Colonic mucosa (tissue), 4 donors: ENCODE measurements around the gene PRRT2. TPM values are rescaled to one million over a fixed set of nuclear protein-coding genes. Genes with fewer than 3 reads are reported as not detected.
A peak's percentile ranks its signal among the peaks of the same experiment; 100 is the strongest.
"Not testable (repeated sequence)": the region's sequence is repeated elsewhere in the genome, so short reads cannot be mapped to it uniquely, and the experiment has no call there.

Experiments used
- DNase-seq: peaks from one replicate; pipeline ENCODE4 v3.0.0-alpha.2; 2020
- H3K27ac ChIP-seq: fragments of 200-600 bp; one replicate; pipeline ENCODE4 v1.8.0; 2021
- H3K27me3 ChIP-seq: fragments of 200-600 bp; one replicate; pipeline ENCODE4 v1.8.0; 2021
- H3K36me3 ChIP-seq: fragments of 200-600 bp; one replicate; pipeline ENCODE4 v1.8.0; 2021
- H3K4me1 ChIP-seq: fragments of 200-600 bp; one replicate; pipeline ENCODE4 v1.8.0; 2021; ENCODE audit warnings: mild to moderate bottlenecking
- H3K4me3 ChIP-seq: fragments of 200-600 bp; one replicate; pipeline ENCODE4 v1.8.0; 2021
- H3K9ac ChIP-seq, 2 donors: one replicate each; pipeline ENCODE4 v1.7.0; 2013; ENCODE audit warnings: control low read depth in 2 of 2, low read depth in 2 of 2, low read length in 2 of 2
- H3K9me3 ChIP-seq: fragments of 200-600 bp; one replicate; pipeline ENCODE4 v1.8.0; 2021
- CTCF ChIP-seq: fragments of 200-600 bp; IDR thresholded peaks from one replicate; pipeline ENCODE4 v1.8.0; 2022; ENCODE audit warnings: antibody characterized with exemption, mild to moderate bottlenecking
- intact Hi-C: fragments of 100-400 bp; cut with DNase I; formaldehyde crosslinking; loops from one replicate; pipeline ENCODE4 v1.14.1; 2022
- total RNA-seq, 2 donors: library from RNA; stranded (reverse); fragmentation: NEBNext Ultra II Directional in 1 of 2; extraction: Animal tissue kit (Norgen Biotek cat#: 25700) in 1 of 2; gene quantifications; one replicate each; pipeline ENCODE4 v1.2.1, GENCODE V29; 2021
- donor health status: healthy.
- donor health status: DM: no; HTN: no; CAD: no.
- donor health status: DM: no; HTN: no; CAD: no.

Gene PRRT2
- total RNA-seq, 2 donors from 2014 or later: 1.4 to 1.7 TPM

GRCh38 chr16:29777576-29778350 is 34.2 kb upstream of the PRRT2 start, which contains the start of gene ZG16:
ZG16 (plus strand) TSS chr16:29778256; CDS start chr16:29779267, 1,011 bp downstream.
- Histone ChIP-seq H3K36me3 (no peaks in the 10 kb centered on the region), H3K27ac (peak within 1 kb of the TSS; percentile 33), H3K4me3 (no peak within 1 kb of the TSS), H3K9ac (no peak within 1 kb of the TSS), H3K4me1 (no peaks in the 10 kb centered on the region), H3K9me3 (no peaks in the 10 kb centered on the region), H3K27me3 (no peaks in the 10 kb centered on the region)
- no peak for TF ChIP-seq CTCF
- no peak for DNase-seq
- intact Hi-C loops: no loop called here

DNA sequence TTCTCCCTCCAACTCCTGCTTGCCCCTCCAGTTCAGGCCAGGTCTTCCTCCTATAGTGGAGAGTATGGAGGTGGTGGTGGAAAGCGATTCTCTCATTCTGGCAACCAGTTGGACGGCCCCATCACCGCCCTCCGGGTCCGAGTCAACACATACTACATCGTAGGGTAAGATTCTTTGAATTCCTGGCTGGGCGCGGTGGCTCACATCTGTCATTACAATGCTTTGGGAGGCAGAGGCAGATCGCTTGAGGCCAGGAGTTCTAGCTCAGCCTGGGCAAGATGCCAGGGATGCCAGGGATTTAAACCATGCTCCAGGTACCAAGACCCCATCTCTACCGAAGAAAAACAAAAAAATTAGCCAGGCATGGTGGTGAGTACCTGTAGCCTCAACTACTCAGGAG is 32.5 kb upstream of the PRRT2 start:
- intact Hi-C loops: no loop called here
- Histone ChIP-seq H3K27me3 (no peaks in the 10 kb centered on the region), H3K4me1 (no peaks in the 10 kb centered on the region), H3K9me3 (no peaks in the 10 kb centered on the region), H3K36me3 (no peaks in the 10 kb centered on the region), H3K9ac (no peak overlapping the region), H3K4me3 (no peak overlapping the region), H3K27ac (peak overlapping the region; percentile 33)
- no peak for TF ChIP-seq CTCF
- no peak for DNase-seq

- H3K4me1 ChIP-seq, H3K9ac ChIP-seq, H3K36me3 ChIP-seq, H3K9me3 ChIP-seq, H3K4me3 ChIP-seq, H3K27me3 ChIP-seq, DNase-seq, H3K27ac ChIP-seq, intact Hi-C loops: not testable (repeated sequence)
Observed at GRCh38 chr16:29783094-29783953, 28.7 kb upstream of the PRRT2 start.

GRCh38 chr16:29784157-29784556 is 27.8 kb upstream of the PRRT2 start:
- Histone ChIP-seq H3K27ac (no peak overlapping the region), H3K36me3 (no peaks in the 10 kb centered on the region), H3K4me1 (no peaks in the 10 kb centered on the region), H3K9me3 (no peaks in the 10 kb centered on the region), H3K4me3 (no peak overlapping the region), H3K9ac (no peak overlapping the region), H3K27me3 (no peaks in the 10 kb centered on the region)
- TF ChIP-seq CTCF: no peak
- intact Hi-C loops: no loop called here
- no peak for DNase-seq

- no peaks in the 10 kb centered on the region for H3K36me3 ChIP-seq
- H3K27me3 ChIP-seq: no peaks in the 10 kb centered on the region
- no peak overlapping the region for H3K4me3 ChIP-seq
- intact Hi-C loops: no loop called here
- DNase-seq: peak; percentile 59
- H3K4me1 ChIP-seq: no peaks in the 10 kb centered on the region
- no peak overlapping the region for H3K27ac ChIP-seq
- no peak overlapping the region for H3K9ac ChIP-seq
- peak; percentile 60 for TF ChIP-seq CTCF
- H3K9me3 ChIP-seq: no peaks in the 10 kb centered on the region
Observed at GRCh38 chr16:29784901-29785500, 27.0 kb upstream of the PRRT2 start.

DNA sequence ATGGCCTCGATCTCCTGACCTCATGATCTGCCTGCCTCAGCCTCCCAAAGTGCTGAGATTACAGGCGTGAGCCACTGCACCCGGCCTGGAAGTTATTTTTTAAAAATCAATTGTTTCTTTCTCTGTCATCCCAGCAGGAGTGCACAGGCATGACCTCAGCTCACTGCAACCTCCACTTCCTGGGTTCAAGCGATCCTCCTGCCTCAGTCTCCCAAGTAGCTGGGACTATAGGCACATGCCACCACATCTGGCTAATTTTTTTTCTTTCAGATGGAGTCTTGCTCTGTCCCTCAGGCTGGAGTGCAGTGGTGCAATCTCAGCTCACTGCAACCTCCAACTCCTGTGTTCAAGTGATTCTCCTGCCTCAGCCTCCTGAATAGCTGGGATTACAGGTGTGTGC is 24.8 kb upstream of the PRRT2 start:
- DNase-seq, H3K4me3 ChIP-seq, intact Hi-C loops, H3K9ac ChIP-seq, H3K9me3 ChIP-seq, H3K4me1 ChIP-seq, H3K36me3 ChIP-seq, H3K27ac ChIP-seq, H3K27me3 ChIP-seq: not testable (repeated sequence)
